Tibial nerve (tissue), 4 donors: Measurements from ENCODE around the gene STEAP1B.

Experiments used
- EP300 ChIP-seq, 2 donors: sonication (generic); formaldehyde crosslinking; IDR thresholded peaks; one replicate each; pipeline ENCODE4 v1.6.1; 2017; ENCODE audit warnings: antibody characterized with exemption in 2 of 2, mild to moderate bottlenecking in 1 of 2
- POLR2A ChIP-seq, 2 donors: fragments of 450-650 bp; IDR thresholded peaks; one replicate each; pipeline ENCODE4 v1.6.1; 2017; ENCODE audit warnings: antibody characterized with exemption in 2 of 2, mild to moderate bottlenecking in 2 of 2, moderate library complexity in 2 of 2
- TF ChIP-seq, protein P1 (sequence below), 5 experiments: fragments of 200-600 bp in 3 of 5; fragments of 450-650 bp in 2 of 5; sonication (generic) in 3 of 5; IDR thresholded peaks; one replicate each; pipeline ENCODE4 v1.5.1; 2016 to 2019; ENCODE audit warnings: antibody characterized with exemption in 5 of 5, mild to moderate bottlenecking in 3 of 5, moderate library complexity in 2 of 5

DNA sequence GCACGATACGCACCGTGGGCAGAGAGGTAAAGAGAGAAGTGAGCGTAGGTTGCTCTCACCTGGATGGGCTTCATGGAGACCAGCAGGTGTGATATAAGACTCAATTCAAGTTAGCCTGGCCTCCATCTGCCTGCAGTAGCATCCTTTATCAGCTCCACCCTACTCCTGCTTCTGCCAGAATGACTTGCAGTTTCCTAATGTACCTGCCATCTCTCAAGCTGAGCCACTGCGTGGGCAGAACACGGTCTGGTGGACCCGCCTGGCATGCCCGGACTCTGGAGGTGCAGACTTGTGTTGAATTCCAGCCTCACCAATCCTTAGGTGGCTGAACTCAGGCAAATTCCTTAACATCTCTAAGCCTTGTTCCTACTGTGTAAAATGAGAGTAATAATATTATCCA lies 64.3 kb downstream of the STEAP1B start:
- TF ChIP-seq, protein P1, sequence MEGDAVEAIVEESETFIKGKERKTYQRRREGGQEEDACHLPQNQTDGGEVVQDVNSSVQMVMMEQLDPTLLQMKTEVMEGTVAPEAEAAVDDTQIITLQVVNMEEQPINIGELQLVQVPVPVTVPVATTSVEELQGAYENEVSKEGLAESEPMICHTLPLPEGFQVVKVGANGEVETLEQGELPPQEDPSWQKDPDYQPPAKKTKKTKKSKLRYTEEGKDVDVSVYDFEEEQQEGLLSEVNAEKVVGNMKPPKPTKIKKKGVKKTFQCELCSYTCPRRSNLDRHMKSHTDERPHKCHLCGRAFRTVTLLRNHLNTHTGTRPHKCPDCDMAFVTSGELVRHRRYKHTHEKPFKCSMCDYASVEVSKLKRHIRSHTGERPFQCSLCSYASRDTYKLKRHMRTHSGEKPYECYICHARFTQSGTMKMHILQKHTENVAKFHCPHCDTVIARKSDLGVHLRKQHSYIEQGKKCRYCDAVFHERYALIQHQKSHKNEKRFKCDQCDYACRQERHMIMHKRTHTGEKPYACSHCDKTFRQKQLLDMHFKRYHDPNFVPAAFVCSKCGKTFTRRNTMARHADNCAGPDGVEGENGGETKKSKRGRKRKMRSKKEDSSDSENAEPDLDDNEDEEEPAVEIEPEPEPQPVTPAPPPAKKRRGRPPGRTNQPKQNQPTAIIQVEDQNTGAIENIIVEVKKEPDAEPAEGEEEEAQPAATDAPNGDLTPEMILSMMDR (IDR thresholded peaks at IDR 0.05): no peak
- no peak for TF ChIP-seq POLR2A (IDR thresholded peaks at IDR 0.05)
- TF ChIP-seq EP300 (IDR thresholded peaks at IDR 0.05): no peak
